22Rv1 (cell line): Measurements from ENCODE around the gene C1QL4.
A peak's percentile ranks its signal among the peaks of the same experiment; 100 is the strongest.

Source experiments
- H3K27ac ChIP-seq: fragments of 450-650 bp; 2 replicates; pipeline ENCODE4 v1.5.1; 2017
- ZFX ChIP-seq: fragments of 450-650 bp; IDR thresholded peaks from 2 replicates; pipeline ENCODE4 v1.6.1; 2017; ENCODE audit warnings: antibody characterized with exemption, borderline replicate concordance
- TF ChIP-seq, protein P1 (sequence below): fragments of 450-650 bp; IDR thresholded peaks from 2 replicates; pipeline ENCODE4 v1.5.1; 2017; ENCODE audit warnings: mild to moderate bottlenecking

C1QL4 gene

DNA sequence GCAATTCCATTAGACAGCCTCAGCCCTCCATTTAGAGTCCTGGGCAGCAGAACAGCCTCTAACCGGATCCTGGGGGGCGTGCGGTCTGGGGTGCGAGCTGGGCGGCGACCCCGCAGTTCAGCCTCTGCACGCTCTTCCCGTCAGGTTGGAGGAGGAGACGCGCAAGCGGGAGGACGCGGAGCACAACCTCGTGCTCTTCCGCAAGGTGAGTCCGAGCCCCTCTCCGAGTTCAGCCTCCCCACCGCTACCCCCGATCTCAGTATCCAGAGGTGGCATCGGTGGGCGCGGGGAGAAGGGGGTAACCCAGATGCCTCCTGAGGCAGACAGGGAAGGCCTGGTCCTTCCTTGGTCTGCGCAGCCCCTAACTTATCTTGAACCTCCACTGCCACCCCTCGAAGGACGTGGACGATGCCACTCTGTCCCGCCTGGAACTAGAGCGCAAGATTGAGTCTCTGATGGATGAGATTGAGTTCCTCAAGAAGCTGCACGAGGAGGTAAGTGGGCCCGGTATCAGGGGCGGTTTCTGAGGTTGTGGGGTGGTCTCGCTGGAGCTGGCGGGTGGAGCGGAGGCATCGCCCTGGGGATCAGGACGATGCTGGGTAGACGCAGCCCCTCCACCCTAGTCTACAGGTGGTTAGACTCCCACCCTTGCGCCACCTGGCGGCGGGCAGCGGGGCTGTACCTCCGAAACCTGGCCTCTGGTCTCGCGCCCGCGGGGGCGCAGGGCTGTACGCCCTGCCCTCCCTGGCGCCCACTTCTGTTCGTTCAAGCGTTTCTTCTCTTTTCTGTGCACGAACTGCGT is 40.8 kb downstream of the C1QL4 start:
- peak overlapping the region; percentile 83 for H3K27ac ChIP-seq
- no peak for TF ChIP-seq ZFX
- TF ChIP-seq, protein P1, sequence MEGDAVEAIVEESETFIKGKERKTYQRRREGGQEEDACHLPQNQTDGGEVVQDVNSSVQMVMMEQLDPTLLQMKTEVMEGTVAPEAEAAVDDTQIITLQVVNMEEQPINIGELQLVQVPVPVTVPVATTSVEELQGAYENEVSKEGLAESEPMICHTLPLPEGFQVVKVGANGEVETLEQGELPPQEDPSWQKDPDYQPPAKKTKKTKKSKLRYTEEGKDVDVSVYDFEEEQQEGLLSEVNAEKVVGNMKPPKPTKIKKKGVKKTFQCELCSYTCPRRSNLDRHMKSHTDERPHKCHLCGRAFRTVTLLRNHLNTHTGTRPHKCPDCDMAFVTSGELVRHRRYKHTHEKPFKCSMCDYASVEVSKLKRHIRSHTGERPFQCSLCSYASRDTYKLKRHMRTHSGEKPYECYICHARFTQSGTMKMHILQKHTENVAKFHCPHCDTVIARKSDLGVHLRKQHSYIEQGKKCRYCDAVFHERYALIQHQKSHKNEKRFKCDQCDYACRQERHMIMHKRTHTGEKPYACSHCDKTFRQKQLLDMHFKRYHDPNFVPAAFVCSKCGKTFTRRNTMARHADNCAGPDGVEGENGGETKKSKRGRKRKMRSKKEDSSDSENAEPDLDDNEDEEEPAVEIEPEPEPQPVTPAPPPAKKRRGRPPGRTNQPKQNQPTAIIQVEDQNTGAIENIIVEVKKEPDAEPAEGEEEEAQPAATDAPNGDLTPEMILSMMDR, result peak; percentile 99

DNA sequence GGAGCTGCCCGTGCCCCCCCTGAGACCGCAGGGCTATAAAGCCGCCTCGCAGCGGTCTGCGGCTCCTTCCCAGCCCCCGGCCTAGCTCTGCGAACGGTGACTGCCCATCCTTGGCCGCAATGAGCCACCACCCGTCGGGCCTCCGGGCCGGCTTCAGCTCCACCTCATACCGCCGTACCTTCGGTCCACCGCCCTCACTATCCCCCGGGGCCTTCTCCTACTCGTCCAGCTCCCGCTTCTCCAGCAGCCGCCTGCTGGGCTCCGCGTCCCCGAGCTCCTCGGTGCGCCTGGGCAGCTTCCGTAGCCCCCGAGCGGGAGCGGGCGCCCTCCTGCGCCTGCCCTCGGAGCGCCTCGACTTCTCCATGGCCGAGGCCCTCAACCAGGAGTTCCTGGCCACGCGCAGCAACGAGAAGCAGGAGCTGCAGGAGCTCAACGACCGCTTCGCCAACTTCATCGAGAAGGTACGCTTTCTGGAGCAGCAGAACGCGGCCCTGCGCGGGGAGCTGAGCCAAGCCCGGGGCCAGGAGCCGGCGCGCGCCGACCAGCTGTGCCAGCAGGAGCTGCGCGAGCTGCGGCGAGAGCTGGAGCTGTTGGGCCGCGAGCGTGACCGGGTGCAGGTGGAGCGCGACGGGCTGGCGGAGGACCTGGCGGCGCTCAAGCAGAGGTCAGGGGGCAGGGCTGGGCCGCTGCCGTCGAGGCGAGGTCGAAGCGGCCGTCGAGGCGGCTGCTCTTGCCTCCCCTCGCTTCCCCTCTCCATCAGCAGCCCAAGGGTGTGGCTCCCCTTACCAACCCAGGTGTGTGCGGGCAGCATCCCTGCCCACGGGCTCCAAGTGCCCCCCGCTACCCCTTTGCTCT is 41.7 kb downstream of the C1QL4 start, which contains the start of gene PRPH:
PRPH (plus strand) TSS at position 66 of the 855 bp plus-strand sequence; CDS start at position 120, 54 bp downstream.
- no peak for TF ChIP-seq ZFX
- TF ChIP-seq, protein P1, result 0 out of 2 replicates have a peak, but pooled peaks have one; percentile 6
- H3K27ac ChIP-seq, result peak within 1 kb of the TSS; percentile 47; the same call in 1 of the 2 replicates

DNA sequence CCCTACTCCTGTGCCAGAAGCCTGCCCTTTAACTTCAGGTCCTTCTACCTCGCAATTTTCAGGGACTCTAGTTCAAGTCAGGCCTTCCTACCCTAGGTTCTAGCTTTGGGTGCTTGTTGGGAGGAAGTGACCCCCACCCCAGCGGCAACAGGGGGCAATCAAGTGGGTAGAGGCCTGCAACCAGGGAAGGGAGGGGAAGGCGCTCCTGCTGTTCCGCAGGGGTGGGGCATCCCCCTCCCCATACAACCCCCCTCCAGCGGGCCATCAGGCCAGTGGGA is 42.2 kb downstream of the C1QL4 start:
- no peak overlapping the region for H3K27ac ChIP-seq
- TF ChIP-seq ZFX, result no peak
- TF ChIP-seq, protein P1, result no peak

DNA sequence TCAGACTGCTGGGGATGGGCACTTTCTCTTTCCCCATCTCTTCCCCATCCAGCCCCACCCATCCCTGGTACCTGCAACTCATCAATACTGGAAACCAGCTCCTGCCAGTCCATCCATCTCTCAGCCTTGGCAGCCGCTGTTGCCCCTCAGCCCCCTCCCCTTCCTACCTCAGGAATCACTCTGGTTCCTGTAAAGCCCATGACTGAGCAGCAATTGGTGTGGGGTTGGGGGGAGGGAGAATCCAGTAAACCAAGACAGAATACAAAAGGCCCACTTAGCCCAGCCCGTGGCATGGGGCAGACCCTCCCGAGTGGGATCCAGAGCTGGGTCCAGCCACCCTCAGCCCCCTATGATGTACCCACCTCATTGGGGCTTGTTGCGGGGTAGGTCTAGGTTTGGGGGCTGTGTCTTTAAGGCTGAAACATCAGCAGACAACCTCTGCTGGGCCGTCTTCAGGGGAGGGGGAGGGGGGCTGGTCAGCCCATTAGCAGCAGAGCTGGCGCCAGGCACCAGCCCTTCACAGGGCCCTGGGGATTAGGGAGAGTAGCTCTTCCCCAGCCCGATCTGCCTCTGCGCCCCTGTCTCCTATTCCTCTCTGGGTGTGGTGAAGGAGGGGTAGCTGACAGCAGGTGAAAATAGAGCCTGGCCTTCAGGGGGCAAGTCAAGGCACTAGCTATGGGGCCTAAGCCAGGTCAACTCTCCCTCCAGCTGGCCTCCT is 42.7 kb downstream of the C1QL4 start:
- peak overlapping the region; percentile 47; the same call in 1 of the 2 replicates for H3K27ac ChIP-seq
- TF ChIP-seq, protein P1, result no peak
- TF ChIP-seq ZFX, result no peak

DNA sequence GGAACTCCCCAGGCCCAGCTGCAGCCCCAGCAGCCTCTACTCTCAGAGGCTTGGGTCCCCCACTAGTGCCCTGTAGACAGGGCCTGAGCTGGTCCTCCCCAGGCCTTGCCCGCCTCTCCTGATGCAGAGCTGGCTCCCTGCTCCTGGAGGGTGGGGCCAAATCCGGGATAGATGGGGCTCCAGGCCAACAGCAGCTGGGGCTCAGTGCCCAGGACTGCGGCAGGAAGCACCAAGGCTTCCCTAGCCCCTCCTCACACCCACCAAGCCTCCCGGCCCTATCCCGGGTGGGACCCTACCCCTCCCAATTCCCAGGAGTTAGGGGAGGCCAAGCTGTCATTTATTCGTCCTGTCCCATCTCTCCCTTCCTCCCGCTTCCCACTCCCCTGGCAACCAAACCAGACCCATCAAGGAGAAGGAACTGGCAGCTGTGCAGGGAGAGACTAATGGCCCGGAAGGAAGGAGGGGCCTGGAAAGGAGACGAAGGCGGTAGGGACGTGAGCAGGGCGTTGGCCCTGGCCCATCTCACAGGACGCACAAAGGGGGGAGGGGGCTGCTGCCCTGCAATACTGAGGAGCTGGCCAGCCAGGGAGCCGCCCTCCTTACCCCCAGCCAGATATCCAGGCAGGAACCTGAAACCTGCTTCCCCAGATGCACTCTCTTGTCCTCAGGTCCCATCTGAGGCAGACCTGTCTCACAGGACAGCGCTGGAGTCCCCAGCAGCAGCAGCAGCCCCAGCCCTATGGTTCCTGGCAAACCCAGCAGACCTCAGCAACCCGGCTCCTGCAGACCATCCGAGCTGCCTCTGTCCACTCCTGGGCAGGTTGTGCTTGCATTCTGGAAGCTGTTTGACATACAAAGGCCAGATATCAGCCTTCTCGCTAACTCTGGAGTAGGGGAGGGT is 43.7 kb downstream of the C1QL4 start:
- H3K27ac ChIP-seq, result peak overlapping the region; percentile 47

DNA sequence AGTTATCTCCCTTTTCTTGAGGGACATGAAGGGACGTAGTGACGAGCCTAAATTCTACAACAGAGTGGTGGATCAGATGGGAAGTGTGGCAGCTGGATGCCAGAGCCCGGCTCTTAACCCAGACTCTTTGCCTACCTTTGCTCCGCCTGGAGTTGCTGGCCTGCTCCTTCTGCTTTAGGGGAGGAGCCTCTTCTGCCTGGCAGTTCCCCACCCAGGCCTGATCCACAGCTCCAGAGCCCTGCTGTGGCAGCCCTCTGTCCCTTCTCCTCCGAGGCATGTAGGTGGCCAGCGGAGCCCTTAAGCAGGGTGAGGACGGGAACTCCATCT is 44.3 kb downstream of the C1QL4 start:
- peak overlapping the region; percentile 47 for H3K27ac ChIP-seq
- TF ChIP-seq, protein P1, result no peak
- TF ChIP-seq ZFX, result no peak

More for the DNA sequence above, 43.7 kb downstream of the C1QL4 start:
- TF ChIP-seq, protein P1, result no peak
- no peak for TF ChIP-seq ZFX
